Endothelial cell (in vitro differentiated cells): Measurements from ENCODE around the gene GNLY. TPM values are rescaled to one million over a fixed set of nuclear protein-coding genes. Genes with fewer than 3 reads are reported as not detected.
A peak's percentile ranks its signal among the peaks of the same experiment; 100 is the strongest.

Source experiments
- DNase-seq: peaks from one replicate; pipeline ENCODE4 v3.0.0; 2021; ENCODE audit warnings: low spot score
- H3K27ac Mint-ChIP-seq: one replicate; pipeline ENCODE4 v1.8.0; 2021; ENCODE audit warnings: mixed read lengths, inconsistent platforms; ENCODE audit not compliant: unreplicated experiment
- H3K27me3 Mint-ChIP-seq: one replicate; pipeline ENCODE4 v1.8.0; 2021; ENCODE audit warnings: mild to moderate bottlenecking, moderate library complexity, mixed read lengths, inconsistent platforms; ENCODE audit not compliant: unreplicated experiment
- H3K36me3 Mint-ChIP-seq: one replicate; pipeline ENCODE4 v1.8.0; 2021; ENCODE audit warnings: mild to moderate bottlenecking, low read depth, mixed read lengths, inconsistent platforms; ENCODE audit not compliant: unreplicated experiment
- H3K4me1 Mint-ChIP-seq: one replicate; pipeline ENCODE4 v1.8.0; 2021; ENCODE audit warnings: mild to moderate bottlenecking, mixed read lengths, inconsistent platforms; ENCODE audit not compliant: unreplicated experiment
- H3K4me3 Mint-ChIP-seq: one replicate; pipeline ENCODE4 v1.8.0; 2021; ENCODE audit warnings: mild to moderate bottlenecking, mixed read lengths, inconsistent platforms; ENCODE audit not compliant: unreplicated experiment
- H3K9me3 Mint-ChIP-seq: one replicate; pipeline ENCODE4 v1.8.0; 2021; ENCODE audit warnings: mixed read lengths, inconsistent platforms; ENCODE audit not compliant: unreplicated experiment
- CTCF ChIP-seq: fragments of 200-600 bp; sonication (generic); IDR thresholded peaks from one replicate; pipeline ENCODE4 v1.5.0; 2021; ENCODE audit warnings: antibody characterized with exemption; ENCODE audit not compliant: unreplicated experiment
- total RNA-seq: library from RNA; stranded (reverse); fragmentation: NEBNext Ultra II Directional; extraction: Animal tissue kit (Norgen Biotek cat#: 25700); gene quantifications from one replicate; pipeline ENCODE4 v1.2.1, GENCODE V29; 2021; ENCODE audit not compliant: unreplicated experiment

Gene GNLY
- total RNA-seq, 1 donor from 2014 or later, result not detected

- TF ChIP-seq CTCF, result no peak
- H3K36me3 Mint-ChIP-seq, result no peaks in the 10 kb centered on the region
- no peaks in the 10 kb centered on the region for H3K4me1 Mint-ChIP-seq
- H3K27me3 Mint-ChIP-seq, result peaks cover 3% of the 10 kb centered on the region
- H3K4me3 Mint-ChIP-seq, result no peak overlapping the region
- DNase-seq, result no peak
- H3K9me3 Mint-ChIP-seq, result no peaks in the 10 kb centered on the region
- H3K27ac Mint-ChIP-seq, result no peak overlapping the region
These were observed 2.9 kb downstream of the GNLY start for GRCh38 chr2:85697096-85697495.

GRCh38 chr2:85697716-85698115 is 3.6 kb downstream of the GNLY start:
- TF ChIP-seq CTCF, result no peak
- no peak for DNase-seq
- Mint-ChIP-seq H3K4me3 (no peak overlapping the region), H3K36me3 (no peaks in the 10 kb centered on the region), H3K27me3 (peaks cover 3% of the 10 kb centered on the region), H3K9me3 (no peaks in the 10 kb centered on the region), H3K27ac (no peak overlapping the region), H3K4me1 (no peaks in the 10 kb centered on the region)

- H3K4me1 Mint-ChIP-seq, result no peaks in the 10 kb centered on the region
- no peak for DNase-seq
- no peak for TF ChIP-seq CTCF
- H3K9me3 Mint-ChIP-seq, result no peaks in the 10 kb centered on the region
- H3K4me3 Mint-ChIP-seq, result no peak overlapping the region
- H3K36me3 Mint-ChIP-seq, result no peaks in the 10 kb centered on the region
- no peak overlapping the region for H3K27ac Mint-ChIP-seq
- peaks cover 3% of the 10 kb centered on the region for H3K27me3 Mint-ChIP-seq
These were observed 4.2 kb downstream of the GNLY start for GRCh38 chr2:85698184-85698879.

- H3K36me3 Mint-ChIP-seq, result no peaks in the 10 kb centered on the region
- peaks cover 3% of the 10 kb centered on the region for H3K27me3 Mint-ChIP-seq
- DNase-seq, result no peak
- no peak overlapping the region for H3K4me3 Mint-ChIP-seq
- no peak overlapping the region for H3K27ac Mint-ChIP-seq
- H3K4me1 Mint-ChIP-seq, result no peaks in the 10 kb centered on the region
- H3K9me3 Mint-ChIP-seq, result no peaks in the 10 kb centered on the region
- no peak for TF ChIP-seq CTCF
These were observed 4.7 kb downstream of the GNLY start for GRCh38 chr2:85698880-85699254.

- no peak overlapping the region for H3K4me3 Mint-ChIP-seq
- H3K9me3 Mint-ChIP-seq, result no peaks in the 10 kb centered on the region
- no peak for TF ChIP-seq CTCF
- peak overlapping the region; percentile 13 for H3K27ac Mint-ChIP-seq
- H3K4me1 Mint-ChIP-seq, result peaks cover 2% of the 10 kb centered on the region
- no peak for DNase-seq
- no peaks in the 10 kb centered on the region for H3K36me3 Mint-ChIP-seq
- peaks cover 3% of the 10 kb centered on the region for H3K27me3 Mint-ChIP-seq
These were observed 5.2 kb downstream of the GNLY start for GRCh38 chr2:85699325-85699724.
